Parathyroid adenoma (tissue), 2 donors: ENCODE measurements around the gene SPOCK2.

ENCODE experiments used
- H2AFZ ChIP-seq: fragments of 300-600 bp; sonication (generic); one replicate; pipeline ENCODE4 v1.7.0; 2017; ENCODE audit warnings: antibody characterized with exemption, mild to moderate bottlenecking
- H3K27ac ChIP-seq: fragments of 300-600 bp; sonication (generic); one replicate; pipeline ENCODE4 v1.7.0; 2017
- H3K27me3 ChIP-seq: fragments of 300-600 bp; sonication (generic); one replicate; pipeline ENCODE4 v1.7.0; 2017; ENCODE audit warnings: low read length; ENCODE audit not compliant: control insufficient read depth, insufficient read depth
- H3K36me3 ChIP-seq: fragments of 300-600 bp; sonication (generic); one replicate; pipeline ENCODE4 v1.7.0; 2017; ENCODE audit warnings: low read length; ENCODE audit not compliant: control insufficient read depth, insufficient read depth
- H3K4me1 ChIP-seq: fragments of 300-600 bp; sonication (generic); one replicate; pipeline ENCODE4 v1.7.0; 2017; ENCODE audit warnings: control low read depth
- H3K4me2 ChIP-seq: fragments of 300-600 bp; sonication (generic); one replicate; pipeline ENCODE4 v1.7.0; 2017; ENCODE audit warnings: low read length
- H3K4me3 ChIP-seq: fragments of 300-600 bp; sonication (generic); one replicate; pipeline ENCODE4 v1.7.0; 2017; ENCODE audit warnings: low read depth, low read length
- H3K79me2 ChIP-seq: fragments of 300-600 bp; sonication (generic); one replicate; pipeline ENCODE4 v1.7.0; 2017; ENCODE audit warnings: control low read depth
- H3K9ac ChIP-seq: fragments of 300-600 bp; sonication (generic); one replicate; pipeline ENCODE4 v1.7.0; 2017; ENCODE audit warnings: mild to moderate bottlenecking
- H3K9me3 ChIP-seq: fragments of 300-600 bp; sonication (generic); one replicate; pipeline ENCODE4 v1.7.0; 2017; ENCODE audit warnings: low read length; ENCODE audit not compliant: control insufficient read depth
- CTCF ChIP-seq: fragments of 300-600 bp; sonication (generic); IDR thresholded peaks from one replicate; pipeline ENCODE4 v1.7.0; 2017; ENCODE audit warnings: antibody characterized with exemption, mild to moderate bottlenecking
- donor health status: primary hyperparathyroidism.

The SPOCK2 gene

DNA sequence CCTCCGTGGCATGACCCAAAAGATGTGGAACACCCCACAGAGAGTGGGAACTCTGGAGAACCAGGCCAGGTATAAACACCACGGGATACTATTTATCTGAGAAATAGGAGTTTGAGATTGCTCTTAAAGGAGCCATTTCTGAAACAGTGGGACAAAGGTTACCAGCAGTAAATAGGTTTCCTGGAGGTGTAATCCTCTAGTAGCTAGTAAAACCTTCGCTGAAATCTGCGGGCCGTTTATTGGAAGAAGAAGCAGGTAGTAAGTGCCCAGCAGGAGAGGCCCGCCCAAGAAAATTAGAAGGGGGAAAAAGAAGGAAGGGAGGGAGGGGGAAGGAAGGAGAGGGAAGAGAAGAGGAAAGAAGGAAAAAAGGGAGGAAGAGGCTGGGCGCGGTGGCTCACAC is 72.5 kb downstream of the SPOCK2 start:
- Histone ChIP-seq H3K4me3 (no peak overlapping the region), H3K9ac (no peak overlapping the region), H3K9me3 (no peaks in the 10 kb centered on the region), H3K4me2 (no peak overlapping the region), H3K36me3 (no peaks in the 10 kb centered on the region), H3K27me3 (no peaks in the 10 kb centered on the region), H2AFZ (no peak overlapping the region), H3K27ac (no peak overlapping the region), H3K79me2 (no peaks in the 10 kb centered on the region), H3K4me1 (no peaks in the 10 kb centered on the region)
- no peak for TF ChIP-seq CTCF

DNA sequence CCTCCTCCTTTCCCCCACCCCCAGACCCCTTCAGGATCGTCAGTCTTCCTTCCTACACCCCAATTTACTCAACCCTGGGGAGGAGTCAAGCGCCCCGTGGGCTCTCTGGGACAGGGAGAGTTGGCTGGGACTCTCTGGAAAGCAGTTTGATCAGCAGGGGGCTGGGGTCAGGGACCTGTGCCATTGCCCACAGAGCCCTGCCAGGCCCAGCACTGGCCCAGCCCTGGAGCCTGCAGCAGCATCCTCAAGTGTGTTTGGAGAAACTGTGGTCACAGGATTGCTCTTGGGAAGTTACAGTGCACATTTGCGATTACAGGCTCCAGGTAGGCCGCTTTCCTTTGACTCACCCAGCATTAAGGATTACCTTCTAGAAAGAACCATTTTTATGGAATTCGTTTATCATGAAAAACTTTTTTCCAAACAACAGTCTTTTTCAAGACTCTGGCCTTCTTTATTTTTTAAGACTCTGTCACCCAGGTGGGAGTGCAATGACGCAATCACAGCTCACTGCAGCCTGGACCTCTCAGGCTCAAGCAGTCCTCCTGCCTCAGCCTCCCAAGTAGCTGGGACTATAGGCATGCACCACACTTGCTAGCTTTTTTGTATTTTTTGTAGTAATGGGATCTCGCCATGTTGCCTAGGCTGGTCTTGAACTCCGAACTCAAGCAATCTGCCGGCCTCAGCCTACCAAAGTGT is 73.4 kb downstream of the SPOCK2 start:
- H3K27me3 ChIP-seq: no peaks in the 10 kb centered on the region
- no peaks in the 10 kb centered on the region for H3K4me1 ChIP-seq
- H3K4me3 ChIP-seq: no peak overlapping the region
- H3K27ac ChIP-seq: no peak overlapping the region
- H3K36me3 ChIP-seq: no peaks in the 10 kb centered on the region
- H3K9me3 ChIP-seq: no peaks in the 10 kb centered on the region
- no peak overlapping the region for H3K9ac ChIP-seq
- TF ChIP-seq CTCF: no peak
- H3K79me2 ChIP-seq: no peaks in the 10 kb centered on the region
- H2AFZ ChIP-seq: no peak overlapping the region
- no peak overlapping the region for H3K4me2 ChIP-seq

DNA sequence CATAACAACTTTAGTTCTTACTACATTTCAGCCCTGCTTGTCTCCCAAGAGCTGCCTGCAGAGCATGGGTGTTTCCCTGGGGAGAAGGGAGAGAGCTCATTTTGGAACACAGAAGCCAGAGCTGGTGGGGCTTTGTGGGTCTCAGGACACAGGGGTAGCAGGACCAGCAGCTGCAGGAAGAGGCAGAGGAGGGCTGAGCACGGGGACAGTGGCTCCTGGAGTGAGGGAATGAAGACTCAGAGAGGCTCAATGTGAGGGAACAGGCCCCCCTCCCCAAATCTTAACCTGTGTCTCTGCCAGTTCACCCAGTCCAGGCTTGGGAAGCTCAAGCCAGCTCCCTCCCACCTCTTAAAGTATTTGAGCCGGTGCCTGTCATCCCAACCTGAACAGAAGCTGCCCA is 74.2 kb downstream of the SPOCK2 start:
- no peaks in the 10 kb centered on the region for H3K9me3 ChIP-seq
- H3K4me2 ChIP-seq: no peak overlapping the region
- H3K79me2 ChIP-seq: no peaks in the 10 kb centered on the region
- no peaks in the 10 kb centered on the region for H3K27me3 ChIP-seq
- H3K4me1 ChIP-seq: no peaks in the 10 kb centered on the region
- TF ChIP-seq CTCF: no peak
- no peak overlapping the region for H3K4me3 ChIP-seq
- H3K36me3 ChIP-seq: no peaks in the 10 kb centered on the region
- H2AFZ ChIP-seq: no peak overlapping the region
- H3K9ac ChIP-seq: no peak overlapping the region
- H3K27ac ChIP-seq: no peak overlapping the region

DNA sequence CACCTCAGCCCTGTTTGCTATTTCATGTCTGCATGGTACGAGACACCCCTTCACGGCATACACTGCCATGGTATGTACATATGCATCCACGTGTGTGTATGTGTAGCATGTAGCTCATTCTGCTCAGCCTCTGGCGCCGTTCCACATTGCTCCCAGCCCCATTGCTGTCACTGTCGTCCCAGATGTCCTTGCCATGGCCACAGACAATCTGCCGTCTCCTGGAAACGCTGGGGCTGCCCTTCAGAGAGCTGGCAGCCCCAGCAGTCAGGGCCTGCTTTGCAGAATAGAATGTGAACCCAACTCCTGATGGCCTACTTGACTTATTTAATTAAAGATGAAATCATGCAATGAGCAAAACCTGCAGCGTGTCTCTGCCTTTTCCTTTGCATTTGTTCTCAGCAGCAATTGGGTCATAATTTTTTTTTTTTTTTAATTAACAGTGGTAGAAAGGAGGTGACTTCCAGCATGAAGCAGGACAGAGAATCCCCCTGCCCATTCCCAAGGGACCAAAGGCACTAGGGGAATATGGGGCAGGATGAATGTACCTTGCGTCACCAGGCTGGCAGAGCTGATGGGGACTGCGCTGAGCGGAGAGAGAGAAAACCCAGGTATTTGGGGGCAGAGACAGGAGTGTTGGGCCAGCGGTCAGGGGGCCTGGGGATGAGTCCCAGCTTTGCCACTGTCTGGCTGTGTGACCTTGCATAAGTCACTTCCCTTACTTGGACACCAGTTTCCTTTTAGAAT is 75.0 kb downstream of the SPOCK2 start:
- Histone ChIP-seq H3K9ac (no peak overlapping the region), H3K9me3 (no peaks in the 10 kb centered on the region), H3K4me1 (no peaks in the 10 kb centered on the region), H3K36me3 (no peaks in the 10 kb centered on the region), H2AFZ (no peak overlapping the region), H3K4me2 (no peak overlapping the region), H3K27me3 (no peaks in the 10 kb centered on the region), H3K4me3 (no peak overlapping the region), H3K27ac (no peak overlapping the region), H3K79me2 (no peaks in the 10 kb centered on the region)
- TF ChIP-seq CTCF: no peak
